Endothelial cell of umbilical vein (primary cell): ENCODE data around the gene KIF17. TPM values are rescaled to one million over a fixed set of nuclear protein-coding genes. Genes with fewer than 3 reads are reported as not detected.

Source experiments
- BruUV-seq: library from RNA; stranded (reverse); fragments of 400-500 nt; replicated peaks from 2 replicates; lab custom pipeline; 2021; lab: Mats Ljungman, UMichigan
- CTCF ChIA-PET: fragments of 300-600, 350-600 bp; sonication (Branson Sonifier 250); formaldehyde crosslinking; loops from one replicate; lab custom pipeline; 2021; ENCODE audit warnings: antibody characterized with exemption, inconsistent platforms; lab: Charles Lee
- POLR2A ChIA-PET: fragments of 300-600, 350-600 bp; sonication (Branson Sonifier 250); formaldehyde crosslinking; loops from one replicate; lab custom pipeline; 2021; ENCODE audit warnings: antibody characterized with exemption, inconsistent platforms; lab: Charles Lee
- DNase-seq: peaks from one replicate; pipeline ENCODE4 v3.0.0-alpha.2; 2011; ENCODE audit warnings: low read depth, low spot score
- FAIRE-seq: peaks from 2 replicates; lab custom pipeline; 2011; peaks lifted over from hg19 to GRCh38; lab: Jason Lieb, UNC
- H2AFZ ChIP-seq: 2 replicates; pipeline ENCODE4 v1.6.0; 2012; ENCODE audit warnings: low read depth, low read length, control low read depth, inconsistent platforms
- H3K27ac ChIP-seq: 2 replicates; pipeline ENCODE4 v1.5.1; 2011; ENCODE audit warnings: low read depth, mild to moderate bottlenecking, control low read depth, low read length, moderate library complexity; ENCODE audit not compliant: insufficient read depth
- H3K27me3 ChIP-seq, 2 experiments: 2 replicates each; pipeline versions ENCODE4 v1.6.0 to v1.6.1; 2011; ENCODE audit warnings: low read length in 2 of 2, mixed read lengths in 1 of 2; ENCODE audit not compliant: control insufficient read depth in 2 of 2, insufficient read depth in 2 of 2
- H3K36me3 ChIP-seq, 2 experiments: 2 replicates in 1 of 2; 3 replicates in 1 of 2; pipeline ENCODE4 v1.5.1; 2011; ENCODE audit warnings: low read length in 2 of 2, mild to moderate bottlenecking in 1 of 2, moderate library complexity in 1 of 2; ENCODE audit not compliant: control insufficient read depth in 2 of 2, insufficient read depth in 2 of 2; ENCODE audit errors: extremely low read depth in 1 of 2
- H3K4me1 ChIP-seq: 3 replicates; pipeline ENCODE4 v1.5.1; 2011; ENCODE audit warnings: mild to moderate bottlenecking, low read length; ENCODE audit not compliant: control insufficient read depth, insufficient read depth; ENCODE audit errors: extremely low read depth
- H3K4me2 ChIP-seq: 2 replicates; pipeline ENCODE4 v1.6.1; 2011; ENCODE audit warnings: low read length, control low read depth, mixed read lengths; ENCODE audit not compliant: insufficient read depth
- H3K4me3 ChIP-seq, 3 experiments: fragments of 200-600 bp in 1 of 3; sonication (generic), shearing (Covaris generic) in 1 of 3; replicated peaks in 1 of 3; 2 replicates each; pipeline ENCODE4 v1.5.1; 2011 to 2016; ENCODE audit warnings: control low read depth in 3 of 3, low read length in 3 of 3, mild to moderate bottlenecking in 2 of 3, inconsistent platforms in 1 of 3, low read depth in 1 of 3, moderate library complexity in 1 of 3; ENCODE audit not compliant: insufficient read depth in 1 of 3
- H3K79me2 ChIP-seq: 2 replicates; pipeline ENCODE4 v1.6.0; 2012; ENCODE audit warnings: low read length, inconsistent platforms; ENCODE audit not compliant: control insufficient read depth, insufficient read depth
- H3K9ac ChIP-seq: replicated peaks from 2 replicates; pipeline ENCODE3; 2011; ENCODE audit warnings: low read length, control low read depth; ENCODE audit not compliant: insufficient read depth; ENCODE audit errors: extremely low read depth
- H3K9me1 ChIP-seq: replicated peaks from 3 replicates; pipeline ENCODE4 v1.6.0; 2011; ENCODE audit warnings: mild to moderate bottlenecking, low read length; ENCODE audit not compliant: control insufficient read depth, insufficient read depth; ENCODE audit errors: extremely low read depth
- H3K9me3 ChIP-seq: replicated peaks from 2 replicates; pipeline ENCODE4 v1.5.1; 2012; ENCODE audit warnings: low read length, inconsistent platforms; ENCODE audit not compliant: control insufficient read depth, insufficient read depth
- H4K20me1 ChIP-seq: replicated peaks from 2 replicates; pipeline ENCODE3; 2011; ENCODE audit warnings: mild to moderate bottlenecking, low read length; ENCODE audit not compliant: control insufficient read depth, insufficient read depth; ENCODE audit errors: extremely low read depth
- CTCF ChIP-seq, 2 donors: IDR thresholded peaks; 1 replicate in 1 of 2; 2 replicates in 1 of 2; pipeline ENCODE4 v1.5.1; 2011; ENCODE audit warnings: low read length in 2 of 2, mild to moderate bottlenecking in 2 of 2, moderate library complexity in 2 of 2, control low read depth in 1 of 2, inconsistent platforms in 1 of 2, low read depth in 1 of 2; ENCODE audit not compliant: insufficient read depth in 1 of 2; ENCODE audit errors: extremely low read depth in 1 of 2
- EZH2 ChIP-seq: IDR thresholded peaks from 2 replicates; pipeline ENCODE4 v1.6.1; 2012; ENCODE audit warnings: borderline replicate concordance, low read depth, mild to moderate bottlenecking, moderate library complexity, low read length, inconsistent platforms; ENCODE audit not compliant: severe bottlenecking
- FOS ChIP-seq: IDR thresholded peaks from 2 replicates; pipeline ENCODE4 v1.6.1; 2011; ENCODE audit warnings: mild to moderate bottlenecking, low read length, moderate library complexity, borderline replicate concordance; ENCODE audit not compliant: insufficient read depth
- GATA2 ChIP-seq: IDR thresholded peaks from 2 replicates; pipeline ENCODE4 v1.7.0; 2011; ENCODE audit warnings: low read depth, mild to moderate bottlenecking, moderate library complexity, mixed read lengths, low read length; ENCODE audit not compliant: insufficient read length, insufficient read depth
- JUN ChIP-seq: IDR thresholded peaks from 2 replicates; pipeline ENCODE4 v1.6.1; 2011; ENCODE audit warnings: borderline replicate concordance, low read depth; ENCODE audit not compliant: insufficient read length, insufficient read depth
- MAX ChIP-seq: IDR thresholded peaks from 2 replicates; pipeline ENCODE4 v1.6.1; 2011; ENCODE audit not compliant: insufficient read depth, insufficient read length
- MYC ChIP-seq: IDR thresholded peaks from one replicate; pipeline ENCODE4 v1.6.1; 2011; ENCODE audit warnings: mild to moderate bottlenecking, low read depth, low read length
- POLR2A ChIP-seq: IDR thresholded peaks from 2 replicates; pipeline ENCODE4 v1.6.1; 2012; ENCODE audit warnings: low read depth, mild to moderate bottlenecking, control low read depth, low read length
- POLR2AphosphoS5 ChIP-seq: IDR thresholded peaks from 2 replicates; pipeline ENCODE4 v1.6.1; 2012; ENCODE audit warnings: low read depth, mild to moderate bottlenecking, control low read depth, low read length, moderate library complexity; ENCODE audit not compliant: insufficient read depth
- dilution Hi-C: fragments of 300-500 bp; cut with MboI; formaldehyde crosslinking; loops from one replicate; pipeline ENCODE4 v1.15.0; 2019; ENCODE audit warnings: low sequenced_read_pairs; ENCODE audit not compliant: extremely low pct_ligation_motif_present
- intact Hi-C: fragments of 100-400 bp; cut with micrococcal nuclease; formaldehyde crosslinking; loops from one replicate; pipeline ENCODE4 v1.10.0; 2022
- polyA plus RNA-seq, 4 experiments: library from polyadenylated mRNA; depleted of rRNA in 3 of 4; stranded (reverse) in 3 of 4; unstranded in 1 of 4; fragments of >200 nt; gene quantifications; 2 replicates each; pipeline versions ENCODE4 v1.2.1 to v1.2.3, GENCODE V29; 2011 to 2012; ENCODE audit warnings: missing spikeins in 1 of 4
- total RNA-seq: library from RNA; stranded (reverse); gene quantifications from 2 replicates; pipeline ENCODE4 v1.2.3, GENCODE V29; 2021

The KIF17 gene
- total and polyA plus RNA-seq, 2 donors (not counting 3 experiments of a cell fraction or from before 2014, with no cell fraction given): 1.1 to 1.5 TPM

GRCh38 chr1:20723159-20723536 lies 5.3 kb upstream of the KIF17 start:
- Histone ChIP-seq H3K27ac (no peak overlapping the region), H3K79me2 (no peaks in the 10 kb centered on the region), H3K4me2 (no peak overlapping the region), H4K20me1 (no peaks in the 10 kb centered on the region), H3K9me1 (no peaks in the 10 kb centered on the region), H3K36me3 (no peaks in the 10 kb centered on the region), H3K4me3 (no peak overlapping the region), H3K9ac (no peak overlapping the region), H3K9me3 (no peaks in the 10 kb centered on the region), H2AFZ (no peak overlapping the region), H3K27me3 (peaks cover 0 to 4% of the 10 kb centered on the region in 2 experiments), H3K4me1 (no peaks in the 10 kb centered on the region)
- no peak for FAIRE-seq
- TF ChIP-seq JUN (no peak), EZH2 (no peak), MAX (no peak), POLR2A (no peak), POLR2AphosphoS5 (no peak), CTCF (IDR thresholded peaks at IDR 0.05; ENCODE audit: extremely low read depth in 1 of 2, insufficient read depth in 1 of 2, low read depth in 1 of 2, low read length in 2 of 2) (no peak), FOS (no peak), MYC (no peak), GATA2 (no peak)
- intact Hi-C loops: no loop called here
- no peak for DNase-seq
- no TSS peak for BruUV-seq
- POLR2A ChIA-PET: interaction anchor here (0.6 kb wide), 1 partner anchor 10 kb away, joined by 3 read pairs; no protein-coding TSS in a partner anchor
- CTCF ChIA-PET: no interaction called here
- dilution Hi-C loops: no loop called here
